ENCODE measurements around the gene ABCG2. TPM values are rescaled to one million over a fixed set of nuclear protein-coding genes. Genes with fewer than 3 reads are reported as not detected.

The ABCG2 gene
- total RNA-seq, 2 donors from 2014 or later: 12.3 to 15.3 TPM

DNA sequence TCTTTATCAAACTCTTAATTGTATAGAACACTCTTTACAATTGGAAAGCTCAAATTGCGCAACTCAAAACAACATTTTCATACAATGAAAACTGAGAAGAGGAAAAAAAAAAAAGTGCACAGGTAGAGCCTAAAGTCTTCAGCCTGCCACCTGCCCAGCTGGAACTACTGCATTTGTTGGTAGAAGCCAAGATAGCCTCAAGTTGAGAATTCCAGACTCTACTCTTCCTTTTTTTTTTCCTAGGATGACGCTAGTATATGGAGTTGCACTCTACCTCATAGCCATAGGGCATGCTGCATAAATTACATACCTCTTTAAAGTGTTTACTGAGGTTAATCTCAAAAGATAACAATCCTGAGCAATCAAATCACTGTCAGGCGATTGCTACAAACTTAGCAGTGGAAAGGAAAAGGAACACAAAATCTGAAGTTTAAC lies 13.6 kb downstream of the ABCG2 start:
- Histone ChIP-seq H3K27ac (no peak overlapping the region), H3K9me3 (no peaks in the 10 kb centered on the region), H3K4me1 (replicated peaks) (no peaks in the 10 kb centered on the region), H3K27me3 (replicated peaks; ENCODE audit: insufficient read depth) (no peaks in the 10 kb centered on the region), H3K36me3 (no peaks in the 10 kb centered on the region), H3K4me3 (no peak overlapping the region)
- no peak for TF ChIP-seq POLR2A (IDR thresholded peaks at IDR 0.05)
- no peak for TF ChIP-seq CTCF (IDR thresholded peaks at IDR 0.05)
- TF ChIP-seq POLR2AphosphoS5 (IDR thresholded peaks at IDR 0.05): no peak
- DNase-seq (ENCODE audit: low spot score): no peak
- WGBS: 67% methylated on average over 3 of the region's 3 CpGs
- intact Hi-C loops (cut with DNase I): no loop called here

GRCh38 chr4:88144048-88144447 lies 14.4 kb downstream of the ABCG2 start:
- Histone ChIP-seq H3K9me3 (no peaks in the 10 kb centered on the region), H3K27ac (no peak overlapping the region), H3K4me3 (no peak overlapping the region), H3K27me3 (replicated peaks; ENCODE audit: insufficient read depth) (no peaks in the 10 kb centered on the region), H3K4me1 (replicated peaks) (no peaks in the 10 kb centered on the region), H3K36me3 (no peaks in the 10 kb centered on the region)
- intact Hi-C loops (cut with DNase I): no loop called here
- WGBS: 93% methylated on average over 5 of the region's 5 CpGs
- no peak for DNase-seq (ENCODE audit: low spot score)
- TF ChIP-seq POLR2A (IDR thresholded peaks at IDR 0.05): no peak
- TF ChIP-seq POLR2AphosphoS5 (IDR thresholded peaks at IDR 0.05): no peak
- TF ChIP-seq CTCF (IDR thresholded peaks at IDR 0.05): no peak

GRCh38 chr4:88143504-88143903 lies 14.9 kb downstream of the ABCG2 start:
- no peaks in the 10 kb centered on the region for H3K9me3 ChIP-seq
- H3K27ac ChIP-seq: no peak overlapping the region
- 47% methylated on average over 2 of the region's 2 CpGs for WGBS
- H3K27me3 ChIP-seq (replicated peaks; ENCODE audit: insufficient read depth): no peaks in the 10 kb centered on the region
- TF ChIP-seq POLR2A (IDR thresholded peaks at IDR 0.05) (no peak), POLR2AphosphoS5 (IDR thresholded peaks at IDR 0.05) (no peak), CTCF (IDR thresholded peaks at IDR 0.05) (no peak)
- H3K4me1 ChIP-seq (replicated peaks): no peaks in the 10 kb centered on the region
- no peak for DNase-seq (ENCODE audit: low spot score)
- H3K4me3 ChIP-seq: no peak overlapping the region
- intact Hi-C loops (cut with DNase I): no loop called here
- no peaks in the 10 kb centered on the region for H3K36me3 ChIP-seq

DNA sequence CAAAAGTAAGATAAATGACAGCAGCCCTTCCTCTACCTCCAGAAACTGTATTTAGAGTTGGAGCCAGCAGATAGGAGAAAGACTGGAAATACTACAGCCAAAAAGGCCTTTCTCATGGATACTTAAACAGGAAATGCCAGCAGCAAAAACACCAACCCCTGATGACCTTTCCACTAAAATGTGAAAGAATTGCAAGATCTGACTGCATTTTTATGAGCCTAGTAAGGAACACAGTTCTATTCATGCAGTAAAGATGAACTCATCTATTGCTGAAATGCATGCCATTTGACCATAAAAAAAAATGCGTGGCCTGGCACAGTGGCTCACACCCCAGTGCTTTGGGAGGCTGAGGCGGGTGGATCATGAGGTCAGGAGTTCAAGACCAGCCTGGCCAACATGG lies 19.9 kb downstream of the ABCG2 start:
- WGBS: 63% methylated on average over 2 of the region's 2 CpGs
- intact Hi-C loops (cut with DNase I): no loop called here

More for the DNA sequence above, 19.9 kb downstream of the ABCG2 start:
- Histone ChIP-seq H3K36me3 (no peaks in the 10 kb centered on the region), H3K4me3 (no peak overlapping the region), H3K27me3 (replicated peaks; ENCODE audit: insufficient read depth) (no peaks in the 10 kb centered on the region), H3K9me3 (no peaks in the 10 kb centered on the region), H3K4me1 (replicated peaks) (no peaks in the 10 kb centered on the region), H3K27ac (no peak overlapping the region)
- no peak for DNase-seq (ENCODE audit: low spot score)
- TF ChIP-seq POLR2AphosphoS5 (IDR thresholded peaks at IDR 0.05): no peak
- TF ChIP-seq CTCF (IDR thresholded peaks at IDR 0.05): no peak
- no peak for TF ChIP-seq POLR2A (IDR thresholded peaks at IDR 0.05)

All from prostate gland (tissue), 2 donors.